NCI-H1417 (cell line): Measurements from ENCODE around the gene CNPPD1.

Experiments
- DNase-seq, 3 experiments: peaks; one replicate each; lab custom pipeline; 2025; lab: John Stamatoyannopoulos, UW

CNPPD1 gene

GRCh38 chr2:219160186-219161017, 16.3 kb downstream of the CNPPD1 start, which contains the start of gene NHEJ1:
TSS of gene NHEJ1 (minus strand) at chr2:219160815. CDS start at chr2:219158362, 2,453 bp downstream.
- DNase-seq = peak; percentile 76 to 97 (median 95)

GRCh38 chr2:219159771-219160185, 16.9 kb downstream of the CNPPD1 start:
- DNase-seq = no peak

- no peak for DNase-seq
Observed at GRCh38 chr2:219158586-219158985, 18.1 kb downstream of the CNPPD1 start.

GRCh38 chr2:219158025-219158424, 18.7 kb downstream of the CNPPD1 start:
- DNase-seq = no peak

DNA sequence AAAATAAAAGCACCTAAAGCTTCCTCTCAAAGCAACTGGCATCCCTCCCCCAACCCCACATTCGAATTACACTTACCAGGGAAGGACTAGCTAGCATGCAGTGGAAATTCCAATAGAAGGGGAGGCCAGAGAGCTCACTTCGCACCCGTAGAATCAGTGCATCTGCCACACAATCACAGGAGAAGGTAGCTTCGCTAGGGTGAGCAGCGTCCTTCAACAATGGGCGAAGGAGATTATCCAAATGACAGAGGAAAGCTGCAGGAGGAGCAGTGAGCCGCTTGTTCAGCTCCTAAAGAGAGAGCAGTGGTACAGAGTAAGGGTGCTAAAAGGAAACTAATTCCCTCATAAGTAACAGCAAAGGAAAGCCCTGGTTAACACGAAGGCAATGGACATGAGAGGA, 19.3 kb downstream of the CNPPD1 start:
- no peak for DNase-seq

DNA sequence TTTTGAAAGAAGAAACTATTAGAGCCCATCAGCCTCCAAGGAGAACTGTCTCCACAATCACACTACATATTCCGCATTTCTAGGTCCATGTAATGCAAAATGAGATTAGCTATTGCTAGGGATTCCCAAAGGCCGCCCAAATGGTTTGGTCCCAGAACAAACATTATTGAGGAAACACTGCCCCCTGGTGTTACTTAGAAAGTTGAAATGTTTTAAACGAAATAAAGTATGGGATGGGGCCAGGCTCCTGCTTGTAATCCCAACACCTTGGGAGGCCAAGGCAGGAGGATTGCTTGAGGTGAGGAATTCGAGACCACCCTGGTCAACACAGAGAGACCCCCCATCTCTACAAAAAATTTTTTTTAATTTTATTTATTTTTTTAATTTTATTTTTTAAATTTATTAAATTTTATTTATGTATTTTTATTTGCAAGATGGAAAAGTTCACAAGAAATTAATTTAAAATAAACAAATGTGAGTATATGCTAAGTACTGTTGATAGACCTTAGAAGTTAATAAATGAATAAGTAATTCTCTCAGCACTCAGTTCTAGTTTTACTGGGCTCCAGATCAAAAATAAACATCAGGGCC, 21.6 kb downstream of the CNPPD1 start:
- peak; percentile 67 to 91 (median 70) for DNase-seq

DNA sequence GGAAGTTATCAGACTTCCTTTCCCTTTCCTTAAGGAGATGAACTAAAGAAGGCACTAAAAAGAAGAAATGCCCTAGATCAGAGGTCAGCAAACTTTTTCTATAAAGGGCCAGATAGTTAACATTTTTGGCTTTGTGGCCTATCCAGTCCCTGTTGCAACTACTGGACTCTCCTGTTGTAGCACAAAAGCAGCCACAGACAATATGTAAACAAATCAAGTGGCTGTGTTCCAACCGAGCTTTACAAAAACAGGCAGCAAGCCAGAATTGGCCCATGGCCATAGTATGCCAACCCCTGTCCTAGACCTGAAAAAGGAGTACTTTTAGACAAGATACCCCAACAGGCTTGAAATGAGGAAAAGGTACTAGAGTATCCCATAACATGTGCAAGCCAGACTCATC, 27.1 kb downstream of the CNPPD1 start:
- peak in 1 of 3 experiments; percentile 42 for DNase-seq

DNA sequence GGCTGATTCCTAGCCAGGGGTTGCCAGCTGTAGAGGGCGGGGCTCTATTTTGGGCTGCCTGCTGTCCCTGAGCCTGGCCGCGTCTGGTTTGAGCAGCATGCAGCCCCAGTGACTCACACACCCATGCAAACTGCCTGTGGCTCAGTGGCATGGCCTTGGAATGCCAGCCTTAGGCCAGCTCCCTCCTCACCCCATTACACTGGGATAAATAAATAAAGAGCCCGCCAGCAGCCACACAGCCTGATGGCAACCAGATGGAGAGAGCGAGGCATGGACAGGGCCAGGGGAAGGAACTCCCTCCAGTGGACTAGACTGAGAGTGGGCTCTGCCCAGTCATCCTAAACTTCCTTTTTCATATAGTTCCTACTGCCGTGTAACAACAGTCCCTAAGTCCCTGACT, 34.4 kb downstream of the CNPPD1 start:
- DNase-seq = no peak

GRCh38 chr2:219140722-219141121, 36.0 kb downstream of the CNPPD1 start:
- no peak for DNase-seq

DNA sequence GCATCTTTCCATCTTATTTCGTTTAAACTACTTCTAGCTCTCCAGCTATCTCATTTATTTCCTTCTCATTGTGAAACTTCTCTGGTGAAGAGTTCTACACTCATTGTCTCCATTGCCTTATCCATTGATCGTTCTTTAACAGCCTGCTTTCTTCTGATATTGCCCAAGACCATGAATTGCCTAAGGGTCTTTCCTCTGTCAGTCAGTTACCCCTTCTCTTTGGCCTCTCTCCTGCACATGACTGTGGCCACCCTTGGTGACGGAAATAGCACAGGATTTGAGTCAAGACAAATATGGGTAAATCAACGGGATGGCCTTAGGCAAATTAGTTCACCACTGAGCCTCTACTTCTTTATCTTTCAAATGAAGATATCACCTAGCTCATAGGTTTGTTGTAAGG, 42.7 kb downstream of the CNPPD1 start:
- no peak for DNase-seq

DNA sequence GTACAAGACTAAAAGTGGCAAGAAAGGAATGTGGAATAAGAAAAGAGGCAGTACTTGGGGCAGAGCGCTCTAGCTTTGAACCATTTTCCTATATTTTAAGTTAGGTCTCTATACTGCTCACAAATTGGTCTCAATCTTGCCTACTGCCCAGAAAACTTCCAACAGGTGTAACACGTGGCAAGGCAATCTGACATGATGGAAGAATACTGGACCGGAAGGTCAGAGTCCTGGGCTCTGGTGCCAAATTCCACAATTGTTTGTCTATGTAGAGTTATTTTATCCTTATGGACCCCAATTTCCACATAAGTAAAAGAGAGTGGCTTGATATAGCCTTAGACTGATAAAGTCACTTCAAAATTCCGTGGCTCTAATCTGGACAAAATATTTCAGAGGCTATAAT, 45.0 kb downstream of the CNPPD1 start:
- no peak for DNase-seq

- DNase-seq = no peak
Observed at GRCh38 chr2:219131327-219131726, 45.4 kb downstream of the CNPPD1 start.

DNA sequence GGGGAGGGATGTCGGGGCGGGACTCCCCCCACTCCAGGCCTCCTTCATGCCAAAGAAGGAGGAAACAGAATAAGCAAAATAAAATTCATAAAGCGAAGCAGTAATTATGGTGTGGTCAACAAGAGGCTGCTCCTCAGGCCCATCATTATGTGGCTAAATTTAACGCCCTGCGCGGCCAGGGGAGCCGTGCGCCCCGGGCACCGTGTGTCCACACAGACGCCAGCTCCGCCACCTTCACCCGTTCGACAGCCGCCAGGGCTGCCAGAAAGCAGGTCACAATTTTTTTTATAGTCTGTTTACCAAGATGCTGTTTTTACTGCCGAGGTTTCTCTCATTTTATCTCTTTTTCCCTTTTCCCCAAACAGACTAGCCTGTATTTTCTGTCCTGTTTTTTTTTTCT, 47.1 kb downstream of the CNPPD1 start:
- DNase-seq = no peak

- DNase-seq = no peak
Observed at GRCh38 chr2:219128396-219128795, 48.3 kb downstream of the CNPPD1 start.

DNA sequence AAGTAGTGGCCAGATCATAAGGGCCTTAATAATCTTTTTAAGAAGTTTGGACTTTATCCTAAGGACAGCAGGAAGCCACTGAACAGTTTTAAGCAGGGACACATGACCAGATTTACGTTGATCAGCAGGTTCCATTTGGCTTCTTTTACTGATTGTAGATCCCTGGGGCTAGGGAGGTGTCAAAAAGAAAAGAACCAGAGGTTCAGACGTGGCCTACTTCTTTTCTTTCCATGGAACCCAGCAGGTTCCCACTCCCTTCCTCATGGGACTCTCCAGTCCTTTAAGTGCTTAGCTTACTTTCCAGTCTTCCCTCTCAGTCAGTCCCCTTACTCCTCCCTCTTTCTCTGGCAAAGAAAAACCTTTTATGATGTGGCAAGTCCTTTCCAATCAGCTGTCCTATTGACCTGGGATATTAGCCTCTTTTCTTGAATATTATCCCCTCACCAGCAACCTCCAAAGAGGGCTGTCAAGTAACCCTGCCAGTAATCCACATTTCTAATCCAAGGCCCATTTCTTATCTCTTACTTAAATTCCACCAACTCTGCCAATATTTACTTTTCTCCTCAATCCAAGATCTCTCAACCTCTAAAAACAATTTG, 49.6 kb downstream of the CNPPD1 start:
- DNase-seq = no peak

GRCh38 chr2:219126555-219126954, 50.2 kb downstream of the CNPPD1 start:
- peak in 2 of 3 experiments; percentile 26 to 57 for DNase-seq

- DNase-seq = no peak
Observed at GRCh38 chr2:219125886-219126270, 50.8 kb downstream of the CNPPD1 start.

- no peak for DNase-seq
Observed at GRCh38 chr2:219125225-219125885, 51.4 kb downstream of the CNPPD1 start.

GRCh38 chr2:219124381-219125110, 52.2 kb downstream of the CNPPD1 start:
- DNase-seq = no peak

GRCh38 chr2:219123356-219124135, 53.2 kb downstream of the CNPPD1 start:
- no peak for DNase-seq
